ENCODE data around the gene OXER1.
"Not testable (repeated sequence)": the region's sequence is repeated elsewhere in the genome, so short reads cannot be mapped to it uniquely, and the experiment has no call there.

Gene OXER1

GRCh38 chr2:42731316-42731715, 32.6 kb downstream of the OXER1 start:
- not testable (repeated sequence) for H2AFZ ChIP-seq (ENCODE audit: insufficient read depth, low read length, poor library complexity); H4K12ac ChIP-seq (ENCODE audit: low read depth, low read length); H3K18ac ChIP-seq (ENCODE audit: low read length); H3K23ac ChIP-seq (ENCODE audit: low read length); H3K4me2 ChIP-seq (ENCODE audit: low read length); H3K79me1 ChIP-seq (ENCODE audit: low read length); H3K9ac ChIP-seq (ENCODE audit: low read length); H3K4ac ChIP-seq (ENCODE audit: low read depth, low read length); H3K14ac ChIP-seq (ENCODE audit: low read length); H3K9me3 ChIP-seq (ENCODE audit: insufficient read depth, low read depth, low read length); H2AK5ac ChIP-seq (ENCODE audit: low read length); H4K8ac ChIP-seq (ENCODE audit: low read depth, low read length); H2BK5ac ChIP-seq (ENCODE audit: low read depth, low read length, poor library complexity); H3K36me3 ChIP-seq (ENCODE audit: control insufficient read depth in 1 of 2, insufficient read depth in 2 of 2, low read length in 2 of 2); H3K4me3 ChIP-seq (ENCODE audit: low read depth, low read length); H2BK120ac ChIP-seq (ENCODE audit: insufficient read depth, low read length, poor library complexity); H3K27me3 ChIP-seq (ENCODE audit: insufficient read depth, low read length); H2BK12ac ChIP-seq (ENCODE audit: low read length); H3K79me2 ChIP-seq (ENCODE audit: control insufficient read depth, insufficient read depth, low read length, poor library complexity); DNase-seq; H3K4me1 ChIP-seq (ENCODE audit: control insufficient read depth in 1 of 2, insufficient read depth in 2 of 2, low read length in 2 of 2); H3K27ac ChIP-seq (ENCODE audit: low read depth, low read length); H4K91ac ChIP-seq (ENCODE audit: low read depth, low read length)
- WGBS (ENCODE audit: extremely low coverage, insufficient coverage, insufficient read length): no CpG with 5 or more reads among the region's 4 CpGs

GRCh38 chr2:42726680-42727079, 37.3 kb downstream of the OXER1 start:
- peaks cover 2 to 9% of the 10 kb centered on the region in 2 experiments for H3K4me1 ChIP-seq (ENCODE audit: control insufficient read depth in 1 of 2, insufficient read depth in 2 of 2, low read length in 2 of 2)
- no CpG with 5 or more reads among the region's 2 CpGs for WGBS (ENCODE audit: extremely low coverage, insufficient coverage, insufficient read length)
- H3K18ac ChIP-seq (ENCODE audit: low read length): no peak overlapping the region
- no peak overlapping the region for H4K12ac ChIP-seq (ENCODE audit: low read depth, low read length)
- H3K9ac ChIP-seq (ENCODE audit: low read length): no peak overlapping the region
- no peak overlapping the region for H3K4ac ChIP-seq (ENCODE audit: low read depth, low read length)
- H4K8ac ChIP-seq (ENCODE audit: low read depth, low read length): no peak overlapping the region
- H4K91ac ChIP-seq (ENCODE audit: low read depth, low read length): no peak overlapping the region
- no peak for DNase-seq
- no peak overlapping the region for H3K27ac ChIP-seq (ENCODE audit: low read depth, low read length)
- no peak overlapping the region for H3K4me3 ChIP-seq (ENCODE audit: low read depth, low read length)
- H2AFZ ChIP-seq (ENCODE audit: insufficient read depth, low read length, poor library complexity): no peak overlapping the region
- H3K79me1 ChIP-seq (ENCODE audit: low read length): no peaks in the 10 kb centered on the region
- no peak overlapping the region for H2BK120ac ChIP-seq (ENCODE audit: insufficient read depth, low read length, poor library complexity)
- H3K14ac ChIP-seq (ENCODE audit: low read length): no peak overlapping the region
- H3K79me2 ChIP-seq (ENCODE audit: control insufficient read depth, insufficient read depth, low read length, poor library complexity): no peaks in the 10 kb centered on the region
- no peak overlapping the region for H3K4me2 ChIP-seq (ENCODE audit: low read length)
- H2AK5ac ChIP-seq (ENCODE audit: low read length): no peak overlapping the region
- H3K36me3 ChIP-seq (ENCODE audit: control insufficient read depth in 1 of 2, insufficient read depth in 2 of 2, low read length in 2 of 2): no peaks in the 10 kb centered on the region
- H2BK5ac ChIP-seq (ENCODE audit: low read depth, low read length, poor library complexity): no peak overlapping the region
- no peak overlapping the region for H2BK12ac ChIP-seq (ENCODE audit: low read length)
- H3K27me3 ChIP-seq (ENCODE audit: insufficient read depth, low read length): no peaks in the 10 kb centered on the region
- H3K23ac ChIP-seq (ENCODE audit: low read length): no peak overlapping the region
- H3K9me3 ChIP-seq (ENCODE audit: insufficient read depth, low read depth, low read length): no peaks in the 10 kb centered on the region

GRCh38 chr2:42725657-42726056, 38.3 kb downstream of the OXER1 start:
- no peak overlapping the region for H4K91ac ChIP-seq (ENCODE audit: low read depth, low read length)
- no peak overlapping the region for H2BK12ac ChIP-seq (ENCODE audit: low read length)
- no peaks in the 10 kb centered on the region for H3K9me3 ChIP-seq (ENCODE audit: insufficient read depth, low read depth, low read length)
- no peak overlapping the region for H3K23ac ChIP-seq (ENCODE audit: low read length)
- H3K4ac ChIP-seq (ENCODE audit: low read depth, low read length): no peak overlapping the region
- no peaks in the 10 kb centered on the region for H3K27me3 ChIP-seq (ENCODE audit: insufficient read depth, low read length)
- H4K8ac ChIP-seq (ENCODE audit: low read depth, low read length): no peak overlapping the region
- no peaks in the 10 kb centered on the region for H3K36me3 ChIP-seq (ENCODE audit: control insufficient read depth in 1 of 2, insufficient read depth in 2 of 2, low read length in 2 of 2)
- H3K4me1 ChIP-seq (ENCODE audit: control insufficient read depth in 1 of 2, insufficient read depth in 2 of 2, low read length in 2 of 2): peaks cover 2 to 9% of the 10 kb centered on the region in 2 experiments
- H2AK5ac ChIP-seq (ENCODE audit: low read length): no peak overlapping the region
- no peak overlapping the region for H2BK5ac ChIP-seq (ENCODE audit: low read depth, low read length, poor library complexity)
- H3K9ac ChIP-seq (ENCODE audit: low read length): no peak overlapping the region
- no peak overlapping the region for H2AFZ ChIP-seq (ENCODE audit: insufficient read depth, low read length, poor library complexity)
- no peak for DNase-seq
- no CpG with 5 or more reads among the region's 4 CpGs for WGBS (ENCODE audit: extremely low coverage, insufficient coverage, insufficient read length)
- no peak overlapping the region for H3K4me2 ChIP-seq (ENCODE audit: low read length)
- H3K4me3 ChIP-seq (ENCODE audit: low read depth, low read length): no peak overlapping the region
- no peak overlapping the region for H3K18ac ChIP-seq (ENCODE audit: low read length)
- H3K14ac ChIP-seq (ENCODE audit: low read length): no peak overlapping the region
- H4K12ac ChIP-seq (ENCODE audit: low read depth, low read length): no peak overlapping the region
- no peaks in the 10 kb centered on the region for H3K79me1 ChIP-seq (ENCODE audit: low read length)
- H3K79me2 ChIP-seq (ENCODE audit: control insufficient read depth, insufficient read depth, low read length, poor library complexity): no peaks in the 10 kb centered on the region
- H2BK120ac ChIP-seq (ENCODE audit: insufficient read depth, low read length, poor library complexity): no peak overlapping the region
- no peak overlapping the region for H3K27ac ChIP-seq (ENCODE audit: low read depth, low read length)

- Histone ChIP-seq H2BK5ac (ENCODE audit: low read depth, low read length, poor library complexity) (no peak overlapping the region), H3K4me3 (ENCODE audit: low read depth, low read length) (no peak overlapping the region), H3K36me3 (ENCODE audit: control insufficient read depth in 1 of 2, insufficient read depth in 2 of 2, low read length in 2 of 2) (no peaks in the 10 kb centered on the region), H3K27ac (ENCODE audit: low read depth, low read length) (no peak overlapping the region), H3K79me1 (ENCODE audit: low read length) (no peaks in the 10 kb centered on the region), H3K18ac (ENCODE audit: low read length) (no peak overlapping the region), H2AK5ac (ENCODE audit: low read length) (no peak overlapping the region), H4K91ac (ENCODE audit: low read depth, low read length) (no peak overlapping the region), H2BK120ac (ENCODE audit: insufficient read depth, low read length, poor library complexity) (no peak overlapping the region), H3K14ac (ENCODE audit: low read length) (no peak overlapping the region), H3K9me3 (ENCODE audit: insufficient read depth, low read depth, low read length) (no peaks in the 10 kb centered on the region), H3K23ac (ENCODE audit: low read length) (no peak overlapping the region), H3K79me2 (ENCODE audit: control insufficient read depth, insufficient read depth, low read length, poor library complexity) (no peaks in the 10 kb centered on the region), H3K27me3 (ENCODE audit: insufficient read depth, low read length) (no peaks in the 10 kb centered on the region), H3K9ac (ENCODE audit: low read length) (no peak overlapping the region), H3K4me1 (ENCODE audit: control insufficient read depth in 1 of 2, insufficient read depth in 2 of 2, low read length in 2 of 2) (peaks cover 2 to 9% of the 10 kb centered on the region in 2 experiments), H3K4ac (ENCODE audit: low read depth, low read length) (no peak overlapping the region), H4K12ac (ENCODE audit: low read depth, low read length) (no peak overlapping the region), H2AFZ (ENCODE audit: insufficient read depth, low read length, poor library complexity) (no peak overlapping the region), H2BK12ac (ENCODE audit: low read length) (no peak overlapping the region), H3K4me2 (ENCODE audit: low read length) (no peak overlapping the region), H4K8ac (ENCODE audit: low read depth, low read length) (no peak overlapping the region)
- no peak for DNase-seq
- WGBS (ENCODE audit: extremely low coverage, insufficient coverage, insufficient read length): no CpG with 5 or more reads among the region's 2 CpGs
Measured at GRCh38 chr2:42724886-42725285, 39.0 kb downstream of the OXER1 start.

All from trophoblast cell (in vitro differentiated cells and primary cell).